HG02588 (cell line): Measurements from ENCODE around the gene AKR1D1.
"Not testable (repeated sequence)": the region's sequence is repeated elsewhere in the genome, so short reads cannot be mapped to it uniquely, and the experiment has no call there.

Experiments used
- ATAC-seq: cut with Tn5 transposase; IDR thresholded peaks from one replicate; pipeline ENCODE4 v1.9.1; 2021; ENCODE audit warnings: mild to moderate bottlenecking, moderate library complexity; ENCODE audit not compliant: unreplicated experiment

Gene AKR1D1

GRCh38 chr7:138076196-138076595 lies at the start of gene AKR1D1:
TSS of gene AKR1D1 (plus strand) at chr7:138076459. CDS start at chr7:138076519, 60 bp downstream.
- ATAC-seq = no peak

GRCh38 chr7:138027100-138027499 lies 49.2 kb upstream of the AKR1D1 start:
- ATAC-seq = no peak

- no peak for ATAC-seq
Measured at GRCh38 chr7:138029126-138029525, 47.1 kb upstream of the AKR1D1 start.

GRCh38 chr7:138029941-138030340 lies 46.3 kb upstream of the AKR1D1 start:
- ATAC-seq = no peak

- no peak for ATAC-seq
Measured at GRCh38 chr7:138030679-138031351, 45.4 kb upstream of the AKR1D1 start.

GRCh38 chr7:138032186-138032585 lies 44.1 kb upstream of the AKR1D1 start:
- peak; percentile 78 for ATAC-seq

GRCh38 chr7:138032770-138033169 lies 43.5 kb upstream of the AKR1D1 start:
- no peak for ATAC-seq

- no peak for ATAC-seq
Measured at GRCh38 chr7:138033241-138033640, 43.0 kb upstream of the AKR1D1 start.

GRCh38 chr7:138036135-138036534 lies 40.1 kb upstream of the AKR1D1 start:
- no peak for ATAC-seq

- ATAC-seq = not testable (repeated sequence)
Measured at GRCh38 chr7:138040063-138040462, 36.2 kb upstream of the AKR1D1 start.

GRCh38 chr7:138044897-138045296 lies 31.4 kb upstream of the AKR1D1 start:
- ATAC-seq = no peak

- no peak for ATAC-seq
Measured at GRCh38 chr7:138047907-138048306, 28.4 kb upstream of the AKR1D1 start.

- ATAC-seq = no peak
Measured at GRCh38 chr7:138049505-138050116, 26.6 kb upstream of the AKR1D1 start.

- ATAC-seq = not testable (repeated sequence)
Measured at GRCh38 chr7:138051712-138052247, 24.5 kb upstream of the AKR1D1 start.

- ATAC-seq = no peak
Measured at GRCh38 chr7:138052696-138053095, 23.6 kb upstream of the AKR1D1 start.

GRCh38 chr7:138055698-138056097 lies 20.6 kb upstream of the AKR1D1 start:
- not testable (repeated sequence) for ATAC-seq

- ATAC-seq = no peak
Measured at GRCh38 chr7:138063400-138063799, 12.9 kb upstream of the AKR1D1 start.

GRCh38 chr7:138064856-138065357 lies 11.4 kb upstream of the AKR1D1 start:
- ATAC-seq = no peak

- ATAC-seq = no peak
Measured at GRCh38 chr7:138065827-138066226, 10.4 kb upstream of the AKR1D1 start.

GRCh38 chr7:138066954-138067394 lies 9.3 kb upstream of the AKR1D1 start:
- peak; percentile 84 for ATAC-seq

GRCh38 chr7:138067774-138068173 lies 8.5 kb upstream of the AKR1D1 start:
- ATAC-seq = no peak

- ATAC-seq = no peak
Measured at GRCh38 chr7:138070908-138071307, 5.4 kb upstream of the AKR1D1 start.
